ENCODE data around the gene CDS1. TPM values are rescaled to one million over a fixed set of nuclear protein-coding genes. Genes with fewer than 3 reads are reported as not detected.

The CDS1 gene
- polyA plus RNA-seq, 3 donors from 2014 or later = not detected

GRCh38 chr4:84579403-84579776 lies 3.5 kb upstream of the CDS1 start:
- Mint-ChIP-seq H3K27me3 (ENCODE audit: low read depth in 3 of 3) (peaks cover 9 to 16% (median 15%) of the 10 kb centered on the region in 3 donors), H3K36me3 (peaks cover 0 to 5% (median 0%) of the 10 kb centered on the region in 3 donors), H3K27ac (no peak overlapping the region), H3K4me1 (peaks cover 17 to 22% of the 10 kb centered on the region in 2 donors), H3K4me3 (no peak overlapping the region), H3K9me3 (peaks cover 0 to 24% (median 6%) of the 10 kb centered on the region in 6 donors)
- DNase-seq = no peak

DNA sequence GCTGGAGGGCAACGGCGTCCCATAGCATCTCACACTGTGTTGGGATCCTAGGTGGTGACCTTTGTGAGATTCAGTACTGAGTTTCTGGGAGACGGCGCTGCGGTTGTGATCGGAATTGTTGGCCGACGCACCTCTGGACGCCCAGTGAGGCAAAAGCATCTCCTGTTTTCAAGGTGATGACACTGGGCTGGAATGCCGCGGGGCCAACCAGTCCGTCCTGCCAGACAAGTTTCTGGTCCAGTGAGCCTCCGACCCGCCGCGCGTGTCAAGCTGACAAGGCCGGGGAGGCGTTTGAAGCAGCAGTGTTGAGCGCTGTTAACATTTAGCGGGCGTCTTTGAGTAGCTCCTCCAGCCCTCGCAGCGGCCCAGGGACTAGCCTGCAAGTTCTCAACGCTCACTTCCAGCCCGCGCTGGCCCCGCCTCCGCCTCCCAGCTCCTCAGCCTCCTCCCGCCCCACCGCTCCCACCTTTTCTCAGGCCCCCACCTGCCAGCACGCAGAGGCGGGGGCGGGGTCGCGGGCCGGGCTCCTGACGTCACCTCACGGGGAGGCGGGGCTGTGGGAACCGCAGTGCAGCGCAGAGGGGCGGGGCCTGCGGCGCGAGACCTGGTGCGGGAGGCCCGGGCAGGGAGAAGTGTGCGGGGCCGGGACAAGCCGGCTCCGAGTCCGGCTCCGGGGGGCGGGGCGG lies 482 bp upstream of the CDS1 start:
- Mint-ChIP-seq H3K36me3 (peaks cover 0 to 5% (median 0%) of the 10 kb centered on the region in 3 donors), H3K4me3 (peak overlapping the region; percentile 50 to 73 (median 66)), H3K27ac (no peak overlapping the region), H3K27me3 (ENCODE audit: low read depth in 3 of 3) (peaks cover 12 to 24% (median 16%) of the 10 kb centered on the region in 3 donors), H3K4me1 (peaks cover 19 to 24% of the 10 kb centered on the region in 2 donors), H3K9me3 (peaks cover 3 to 41% (median 13%) of the 10 kb centered on the region in 6 donors)
- peak; percentile 49 to 55 (median 54) for DNase-seq

- H3K36me3 Mint-ChIP-seq = peaks cover 0 to 5% (median 0%) of the 10 kb centered on the region in 3 donors
- H3K27ac Mint-ChIP-seq = peak overlapping the region in 1 of 6 donors; percentile 2
- peaks cover 4 to 37% (median 14%) of the 10 kb centered on the region in 6 donors for H3K9me3 Mint-ChIP-seq
- DNase-seq = peak in 1 of 3 donors; percentile 0
- H3K4me1 Mint-ChIP-seq = peaks cover 19 to 24% of the 10 kb centered on the region in 2 donors
- peak overlapping the region; percentile 72 to 85 (median 80) for H3K4me3 Mint-ChIP-seq
- H3K27me3 Mint-ChIP-seq (ENCODE audit: low read depth in 3 of 3) = peaks cover 12 to 24% (median 16%) of the 10 kb centered on the region in 3 donors
These were observed 1.0 kb downstream of the CDS1 start for GRCh38 chr4:84583876-84584380.

- peaks cover 0 to 5% (median 0%) of the 10 kb centered on the region in 3 donors for H3K36me3 Mint-ChIP-seq
These were observed 2.3 kb downstream of the CDS1 start for GRCh38 chr4:84585251-84585650.

DNA sequence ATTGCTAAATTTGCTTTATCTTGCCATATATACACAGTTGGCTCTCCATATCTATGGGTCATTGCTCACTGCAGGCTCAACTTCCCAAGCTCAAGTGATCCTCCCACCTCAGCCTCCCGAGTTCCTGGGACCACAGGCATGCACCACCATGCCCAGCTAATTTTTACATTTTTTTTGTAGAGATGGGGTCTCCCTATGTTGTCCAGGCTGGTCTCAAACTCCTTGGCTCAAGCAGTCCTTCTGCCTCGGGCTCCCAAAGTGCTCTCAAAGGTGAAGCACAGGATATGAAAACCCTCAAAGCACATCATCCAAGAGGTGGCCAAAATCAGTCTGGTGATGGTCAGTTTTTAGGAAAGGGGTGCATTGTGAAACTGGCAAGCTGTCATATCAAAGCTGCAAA lies 11.8 kb downstream of the CDS1 start:
- DNase-seq = no peak
- Mint-ChIP-seq H3K9me3 (peaks cover 0 to 5% (median under 1%) of the 10 kb centered on the region in 6 donors), H3K4me1 (no peaks in the 10 kb centered on the region), H3K4me3 (no peak overlapping the region), H3K36me3 (no peaks in the 10 kb centered on the region), H3K27ac (no peak overlapping the region), H3K27me3 (ENCODE audit: low read depth in 3 of 3) (peaks cover 0 to 2% (median 1%) of the 10 kb centered on the region in 3 donors)

More at GRCh38 chr4:84585251-84585650, 2.3 kb downstream of the CDS1 start:
- Mint-ChIP-seq H3K27ac (no peak overlapping the region), H3K4me1 (peaks cover 19 to 24% of the 10 kb centered on the region in 2 donors), H3K9me3 (peaks cover 4 to 32% (median 14%) of the 10 kb centered on the region in 6 donors), H3K4me3 (no peak overlapping the region), H3K27me3 (ENCODE audit: low read depth in 3 of 3) (peaks cover 11 to 22% (median 14%) of the 10 kb centered on the region in 3 donors)
- DNase-seq = no peak

- no peak overlapping the region for H3K27ac Mint-ChIP-seq
- H3K4me3 Mint-ChIP-seq = no peak overlapping the region
- H3K4me1 Mint-ChIP-seq = no peaks in the 10 kb centered on the region
- peaks cover 0 to 8% (median under 1%) of the 10 kb centered on the region in 6 donors for H3K9me3 Mint-ChIP-seq
- peaks cover 0 to 3% (median 2%) of the 10 kb centered on the region in 3 donors for H3K27me3 Mint-ChIP-seq (ENCODE audit: low read depth in 3 of 3)
- no peaks in the 10 kb centered on the region for H3K36me3 Mint-ChIP-seq
- no peak for DNase-seq
These were observed 13.9 kb downstream of the CDS1 start for GRCh38 chr4:84596826-84597225.

DNA sequence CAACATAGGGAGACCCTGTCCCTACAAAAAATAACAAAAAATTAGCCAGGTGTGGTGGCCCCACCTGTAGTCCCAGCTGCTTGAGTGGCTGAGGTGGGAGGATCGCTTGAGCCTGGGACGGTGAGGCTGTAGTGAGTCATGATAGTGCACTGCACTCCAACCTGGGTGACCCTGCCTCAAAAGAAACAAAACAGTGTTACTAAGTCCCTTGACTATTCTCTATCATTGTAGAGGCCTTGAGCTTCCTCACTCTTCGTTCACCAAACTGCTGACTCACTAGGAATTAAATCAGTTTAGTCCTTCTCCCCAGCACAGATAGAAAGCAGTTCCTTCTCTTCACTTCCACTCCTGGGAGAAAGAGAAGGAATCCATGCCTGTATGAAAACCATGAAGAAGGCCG lies 14.5 kb downstream of the CDS1 start:
- no peak overlapping the region for H3K27ac Mint-ChIP-seq
- H3K27me3 Mint-ChIP-seq (ENCODE audit: low read depth in 3 of 3) = peaks cover 0 to 3% (median 2%) of the 10 kb centered on the region in 3 donors

DNA sequence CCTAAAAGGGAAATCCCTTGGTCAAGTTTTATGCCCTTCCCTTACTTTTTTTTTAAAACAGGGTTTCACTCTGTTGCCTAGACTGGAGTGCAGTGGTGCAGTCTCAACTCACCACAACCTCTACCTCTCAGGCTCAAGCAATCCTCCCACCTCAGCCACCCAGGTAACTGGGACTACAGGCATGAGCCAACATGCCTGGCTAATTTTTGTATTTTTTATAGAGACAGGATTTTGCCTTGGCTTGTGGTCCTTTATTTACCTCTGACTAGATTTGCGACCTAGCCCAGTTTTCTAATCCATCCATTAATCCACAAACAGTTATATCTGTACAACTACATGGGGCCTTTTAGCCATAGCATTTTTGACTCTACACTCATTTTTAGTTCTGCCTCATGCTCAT lies 23.7 kb downstream of the CDS1 start:
- H3K4me1 Mint-ChIP-seq = no peaks in the 10 kb centered on the region
- DNase-seq = no peak
- peaks cover 0 to 4% (median 0%) of the 10 kb centered on the region in 3 donors for H3K36me3 Mint-ChIP-seq
- H3K4me3 Mint-ChIP-seq = no peak overlapping the region
- H3K27me3 Mint-ChIP-seq (ENCODE audit: low read depth in 3 of 3) = no peaks in the 10 kb centered on the region
- H3K9me3 Mint-ChIP-seq = peaks cover 0 to 21% (median 2%) of the 10 kb centered on the region in 6 donors
- H3K27ac Mint-ChIP-seq = no peak overlapping the region

More for the DNA sequence above, 14.5 kb downstream of the CDS1 start:
- no peaks in the 10 kb centered on the region for H3K4me1 Mint-ChIP-seq
- H3K4me3 Mint-ChIP-seq = no peak overlapping the region
- H3K36me3 Mint-ChIP-seq = no peaks in the 10 kb centered on the region
- no peak for DNase-seq
- peaks cover 0 to 8% (median 0%) of the 10 kb centered on the region in 6 donors for H3K9me3 Mint-ChIP-seq

DNA sequence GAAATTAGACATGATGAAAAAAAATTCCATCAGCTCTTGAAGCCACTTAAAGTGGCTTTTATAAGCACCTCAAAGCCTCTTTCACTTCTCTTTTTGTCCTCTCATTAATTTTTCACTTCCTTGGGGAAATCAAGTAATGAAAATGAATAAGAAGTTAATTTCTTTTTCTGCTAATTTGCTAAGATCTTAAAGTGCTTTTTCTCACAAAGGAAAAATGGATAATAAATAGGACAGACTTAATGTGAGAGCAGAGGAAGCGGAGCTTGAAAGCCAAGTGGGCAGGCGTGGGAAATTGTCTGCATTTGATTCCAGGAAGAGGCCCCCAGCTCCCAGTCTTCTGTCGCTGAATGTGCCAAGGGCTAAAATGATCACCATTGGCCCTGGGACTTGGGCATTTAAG lies 28.6 kb downstream of the CDS1 start:
- H3K4me1 Mint-ChIP-seq = no peaks in the 10 kb centered on the region
- no peak overlapping the region for H3K27ac Mint-ChIP-seq
- peaks cover 0 to 28% (median 5%) of the 10 kb centered on the region in 6 donors for H3K9me3 Mint-ChIP-seq
- H3K4me3 Mint-ChIP-seq = no peak overlapping the region
- peaks cover 0 to 4% (median 0%) of the 10 kb centered on the region in 3 donors for H3K36me3 Mint-ChIP-seq
- no peak for DNase-seq
- H3K27me3 Mint-ChIP-seq (ENCODE audit: low read depth in 3 of 3) = peaks cover 0 to 5% (median 0%) of the 10 kb centered on the region in 3 donors

DNA sequence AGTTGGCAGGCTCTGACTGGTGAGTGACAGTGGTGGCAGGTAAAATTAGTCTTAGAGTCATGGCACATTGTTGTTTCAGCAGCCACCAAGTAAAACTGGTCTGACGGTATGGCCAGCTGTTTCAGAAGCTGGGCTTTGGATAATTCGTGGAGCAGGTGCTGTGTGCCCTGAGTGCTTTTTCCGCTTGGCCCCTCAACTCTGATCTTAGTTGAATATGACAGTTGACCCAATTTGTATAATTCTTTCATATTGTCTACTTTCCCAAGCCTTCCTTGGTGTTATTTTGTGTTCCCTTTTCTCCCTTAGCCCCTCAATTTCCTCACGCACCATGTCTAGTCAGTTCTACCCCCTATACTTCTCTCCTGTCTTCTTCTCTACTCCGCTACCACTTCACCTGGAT lies 32.0 kb downstream of the CDS1 start:
- no peak overlapping the region for H3K27ac Mint-ChIP-seq
- H3K9me3 Mint-ChIP-seq = peaks cover 0 to 18% (median 0%) of the 10 kb centered on the region in 6 donors
- H3K4me3 Mint-ChIP-seq = no peak overlapping the region
- no peaks in the 10 kb centered on the region for H3K4me1 Mint-ChIP-seq
- no peaks in the 10 kb centered on the region for H3K36me3 Mint-ChIP-seq
- DNase-seq = no peak
- H3K27me3 Mint-ChIP-seq (ENCODE audit: low read depth in 3 of 3) = peaks cover 0 to 5% (median 4%) of the 10 kb centered on the region in 3 donors

- peaks cover 0 to 5% (median 4%) of the 10 kb centered on the region in 3 donors for H3K27me3 Mint-ChIP-seq (ENCODE audit: low read depth in 3 of 3)
- no peaks in the 10 kb centered on the region for H3K36me3 Mint-ChIP-seq
- no peak for DNase-seq
- H3K4me3 Mint-ChIP-seq = no peak overlapping the region
- no peak overlapping the region for H3K27ac Mint-ChIP-seq
- H3K9me3 Mint-ChIP-seq = peaks cover 0 to 13% (median 0%) of the 10 kb centered on the region in 6 donors
- no peaks in the 10 kb centered on the region for H3K4me1 Mint-ChIP-seq
These were observed 32.4 kb downstream of the CDS1 start for GRCh38 chr4:84615355-84615754.

- Mint-ChIP-seq H3K27me3 (ENCODE audit: low read depth in 3 of 3) (peaks cover 0 to 6% (median 0%) of the 10 kb centered on the region in 3 donors), H3K4me3 (no peak overlapping the region), H3K27ac (no peak overlapping the region), H3K4me1 (no peaks in the 10 kb centered on the region), H3K9me3 (peaks cover 0 to 11% (median 5%) of the 10 kb centered on the region in 6 donors), H3K36me3 (peaks cover 0 to 4% (median 0%) of the 10 kb centered on the region in 3 donors)
- no peak for DNase-seq
These were observed 40.0 kb downstream of the CDS1 start for GRCh38 chr4:84622959-84623358.

DNA sequence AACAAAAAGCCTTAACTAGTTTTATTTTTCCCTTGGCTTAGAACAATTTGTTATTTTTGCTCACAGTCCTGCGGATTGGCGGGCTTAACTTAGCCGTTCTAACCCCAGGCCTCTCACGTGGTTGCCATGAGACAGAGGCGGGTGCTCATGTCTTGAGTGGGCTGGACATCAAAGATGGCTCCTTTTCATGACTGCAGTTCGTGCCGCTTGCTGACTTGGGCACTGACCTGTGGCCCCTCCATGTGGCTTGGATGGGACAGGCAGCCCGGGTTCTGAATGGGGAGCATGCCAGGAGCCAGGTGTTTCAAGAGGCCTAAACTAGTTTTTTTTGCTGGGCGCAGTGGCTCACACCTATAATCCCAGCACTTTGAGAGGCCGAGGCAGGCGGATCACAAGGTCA lies 40.7 kb downstream of the CDS1 start:
- H3K27ac Mint-ChIP-seq = no peak overlapping the region
- no peak overlapping the region for H3K4me3 Mint-ChIP-seq
- peaks cover 0 to 4% (median 0%) of the 10 kb centered on the region in 3 donors for H3K36me3 Mint-ChIP-seq
- no peaks in the 10 kb centered on the region for H3K4me1 Mint-ChIP-seq
- no peak for DNase-seq
- peaks cover 0 to 6% (median 0%) of the 10 kb centered on the region in 3 donors for H3K27me3 Mint-ChIP-seq (ENCODE audit: low read depth in 3 of 3)
- H3K9me3 Mint-ChIP-seq = peaks cover 0 to 11% (median 5%) of the 10 kb centered on the region in 6 donors

DNA sequence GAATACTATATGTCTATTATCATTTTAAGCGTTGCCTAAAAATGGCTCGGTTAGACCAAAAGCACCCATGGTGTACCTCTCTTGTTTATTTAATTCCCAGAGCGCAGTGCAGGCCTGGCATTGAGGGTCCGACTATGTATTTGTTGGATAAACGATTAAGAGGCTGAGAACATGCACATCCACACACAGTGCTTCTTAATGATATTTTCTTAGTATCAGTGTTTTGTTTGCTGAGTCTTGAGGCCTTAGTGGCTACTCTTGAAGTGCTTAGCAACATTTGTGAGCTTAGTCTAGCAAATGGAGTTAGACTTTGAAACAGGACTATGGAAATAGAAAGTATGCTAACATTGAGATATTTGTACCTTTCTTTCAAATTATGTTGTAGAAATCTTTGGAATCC lies 43.7 kb downstream of the CDS1 start:
- Mint-ChIP-seq H3K9me3 (peaks cover 0 to 11% (median 6%) of the 10 kb centered on the region in 6 donors), H3K4me3 (no peak overlapping the region), H3K27me3 (ENCODE audit: low read depth in 3 of 3) (peaks cover 0 to 3% (median 0%) of the 10 kb centered on the region in 3 donors), H3K27ac (no peak overlapping the region), H3K4me1 (no peaks in the 10 kb centered on the region), H3K36me3 (peaks cover 0 to 4% (median 0%) of the 10 kb centered on the region in 3 donors)
- no peak for DNase-seq

All from immature natural killer cell (primary cell).